HepG2 (cell line): ENCODE data around the gene FAM156A. TPM values are rescaled to one million over a fixed set of nuclear protein-coding genes. Genes with fewer than 3 reads are reported as not detected.
A peak's percentile ranks its signal among the peaks of the same experiment; 100 is the strongest.

Source experiments
- DR1 ChIP-seq: sonication (generic); formaldehyde crosslinking; IDR thresholded peaks from 2 replicates; pipeline ENCODE4 v1.8.0; 2021; ENCODE audit warnings: mild to moderate bottlenecking, missing genetic modification reagents, inconsistent platforms
- ERF ChIP-seq: IDR thresholded peaks from 2 replicates; pipeline ENCODE4 v1.6.1; 2018; ENCODE audit warnings: missing biosample characterization, missing genetic modification reagents
- FOXA1 ChIP-seq, 2 experiments: fragments of 450-650 bp in 1 of 2; sonication (generic) in 1 of 2; formaldehyde crosslinking in 1 of 2; IDR thresholded peaks; 2 replicates each; pipeline versions ENCODE4 v1.4.0 to v1.6.1; 2016 to 2020; ENCODE audit warnings: missing genetic modification reagents in 1 of 2
- HNRNPLL ChIP-seq: fragments of 200-400 bp; formaldehyde crosslinking; IDR thresholded peaks from 2 replicates; pipeline ENCODE4 v1.6.1; 2017; ENCODE audit warnings: mild to moderate bottlenecking, low read depth, low read length; ENCODE audit not compliant: poor library complexity, severe bottlenecking
- KLF15 ChIP-seq: sonication (generic); formaldehyde crosslinking; IDR thresholded peaks from 2 replicates; pipeline ENCODE4 v1.8.1; 2023; ENCODE audit warnings: borderline replicate concordance, mild to moderate bottlenecking, inconsistent platforms, missing genetic modification reagents, mixed read lengths
- KLF6 ChIP-seq: IDR thresholded peaks from 2 replicates; pipeline ENCODE4 v1.8.0; 2016; ENCODE audit warnings: missing biosample characterization, missing genetic modification reagents
- MED1 ChIP-seq: sonication (generic); formaldehyde crosslinking; IDR thresholded peaks from 2 replicates; pipeline ENCODE4 v1.4.0; 2020; ENCODE audit warnings: missing genetic modification reagents
- NR2F1 ChIP-seq, 2 experiments: fragments of 450-650 bp in 1 of 2; formaldehyde crosslinking in 1 of 2; IDR thresholded peaks; 2 replicates each; pipeline versions ENCODE4 v1.5.0 to v1.6.1; 2016 to 2020; ENCODE audit warnings: mild to moderate bottlenecking in 1 of 2, missing compliant biosample characterization in 1 of 2, missing genetic modification reagents in 1 of 2, moderate library complexity in 1 of 2
- SMYD3 ChIP-seq: sonication (generic); formaldehyde crosslinking; IDR thresholded peaks from 2 replicates; pipeline ENCODE4 v1.8.1; 2023; ENCODE audit warnings: mild to moderate bottlenecking, missing genetic modification reagents
- SNAI1 ChIP-seq: sonication (generic); formaldehyde crosslinking; IDR thresholded peaks from 2 replicates; pipeline ENCODE4 v1.5.0; 2020; ENCODE audit warnings: mild to moderate bottlenecking, missing genetic modification reagents, borderline replicate concordance
- SRY ChIP-seq: sonication (generic); formaldehyde crosslinking; IDR thresholded peaks from 2 replicates; pipeline ENCODE4 v1.8.0; 2022; ENCODE audit warnings: mild to moderate bottlenecking, missing genetic modification reagents
- SSRP1 ChIP-seq: IDR thresholded peaks from 2 replicates; pipeline ENCODE4 v1.6.1; 2016; ENCODE audit warnings: control low read depth
- TGIF2 ChIP-seq: IDR thresholded peaks from 2 replicates; pipeline ENCODE4 v1.6.1; 2016; ENCODE audit warnings: control low read depth, missing compliant biosample characterization
- THAP11 ChIP-seq: IDR thresholded peaks from 2 replicates; pipeline ENCODE4 v1.6.1; 2016; ENCODE audit warnings: missing biosample characterization, missing genetic modification reagents
- ZBTB42 ChIP-seq: sonication (generic); formaldehyde crosslinking; IDR thresholded peaks from 2 replicates; pipeline ENCODE4 v1.5.0; 2020; ENCODE audit warnings: mild to moderate bottlenecking, missing genetic modification reagents
- ZFX ChIP-seq: sonication (generic); formaldehyde crosslinking; IDR thresholded peaks from 2 replicates; pipeline ENCODE4 v1.4.0; 2020; ENCODE audit warnings: mild to moderate bottlenecking, low read depth, missing genetic modification reagents, moderate library complexity
- ZNF292 ChIP-seq: sonication (generic); formaldehyde crosslinking; IDR thresholded peaks from 2 replicates; pipeline ENCODE4 v1.8.1; 2022; ENCODE audit warnings: mild to moderate bottlenecking, low read depth, missing genetic modification reagents, borderline replicate concordance
- ZNF703 ChIP-seq: sonication (generic); formaldehyde crosslinking; IDR thresholded peaks from 2 replicates; pipeline ENCODE4 v1.5.1; 2020; ENCODE audit warnings: missing genetic modification reagents, mild to moderate bottlenecking, moderate library complexity, borderline replicate concordance
- polyA plus RNA-seq, 8 experiments: library from polyadenylated mRNA; depleted of rRNA in 3 of 8; stranded (reverse) in 7 of 8; unstranded in 1 of 8; fragments of >200 nt; fragmentation: Illumina TruSeq in 4 of 8; extraction: Trizol in 4 of 8; gene quantifications; 2 replicates each; pipeline versions ENCODE4 v1.2.1 to v1.2.3, GENCODE V29; 2011 to 2016; ENCODE audit warnings: low read depth in 4 of 8, missing spikeins in 1 of 8, mixed read lengths in 1 of 8; ENCODE audit not compliant: insufficient read depth in 1 of 8
- total RNA-seq, 5 experiments: library from RNA; depleted of rRNA; stranded (reverse); fragments of >200 nt; fragmentation: Illumina TruSeq; extraction: Trizol; gene quantifications; 2 replicates each; pipeline ENCODE4 v1.2.3, GENCODE V29; 2016; ENCODE audit warnings: low read depth in 1 of 5
- TF ChIP-seq, protein P1 (sequence below): sonication (generic); formaldehyde crosslinking; IDR thresholded peaks from 2 replicates; pipeline ENCODE4 v1.4.0; 2020; ENCODE audit warnings: missing genetic modification reagents, borderline replicate concordance
- TF ChIP-seq, protein P2 (sequence below): fragments of 450-650 bp; IDR thresholded peaks from 2 replicates; pipeline ENCODE4 v1.6.1; 2017; ENCODE audit warnings: mild to moderate bottlenecking
- TF ChIP-seq, protein P3 (sequence below): sonication (generic); formaldehyde crosslinking; conservative IDR thresholded peaks from 2 replicates; pipeline ENCODE4 v1.8.0; 2022; ENCODE audit warnings: mild to moderate bottlenecking, moderate library complexity, missing genetic modification reagents

The FAM156A gene
- total and polyA plus RNA-seq, 2 of the 13 experiments (the other 11 are each of a cell fraction or from before 2014, with no cell fraction given), result 15.4 to 53.8 TPM

DNA sequence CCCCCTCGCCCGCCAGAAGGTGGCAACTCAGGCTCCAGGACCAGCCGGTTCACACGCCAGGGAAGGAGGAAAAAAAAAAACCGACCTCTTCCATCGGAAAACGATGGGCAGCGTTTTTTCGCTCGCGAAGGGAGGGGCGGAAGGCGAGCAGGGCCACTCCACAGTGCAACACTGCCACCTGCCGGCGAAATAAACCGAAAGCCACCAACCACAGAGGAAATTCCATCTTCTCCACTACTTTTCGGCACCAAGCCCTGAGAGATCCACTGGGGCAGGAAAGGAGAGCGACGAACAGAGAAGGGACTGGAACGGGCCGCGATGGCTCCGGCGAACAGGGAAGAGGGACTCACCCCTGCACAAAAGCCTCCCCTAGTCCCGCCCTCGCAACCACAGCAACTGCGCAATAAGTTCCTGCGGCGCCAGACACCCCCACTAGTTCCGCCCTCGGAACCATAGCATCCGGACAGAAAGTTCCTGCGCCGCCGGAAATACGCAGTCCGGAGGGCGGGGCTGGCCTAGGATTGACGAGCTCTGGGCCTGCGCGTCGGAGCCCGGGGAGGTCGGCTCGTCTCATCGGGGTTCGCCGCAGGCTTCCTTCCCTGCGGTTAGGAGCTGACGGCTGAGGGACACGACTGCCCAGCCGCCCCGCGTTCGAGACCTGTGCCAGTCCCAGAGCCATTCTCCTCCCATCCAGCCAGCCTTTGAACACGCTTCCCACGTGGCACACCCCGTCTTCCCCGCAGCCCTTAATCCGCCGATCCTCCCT, 23.4 kb downstream of the FAM156A start (continued):
- TF ChIP-seq, protein P1, sequence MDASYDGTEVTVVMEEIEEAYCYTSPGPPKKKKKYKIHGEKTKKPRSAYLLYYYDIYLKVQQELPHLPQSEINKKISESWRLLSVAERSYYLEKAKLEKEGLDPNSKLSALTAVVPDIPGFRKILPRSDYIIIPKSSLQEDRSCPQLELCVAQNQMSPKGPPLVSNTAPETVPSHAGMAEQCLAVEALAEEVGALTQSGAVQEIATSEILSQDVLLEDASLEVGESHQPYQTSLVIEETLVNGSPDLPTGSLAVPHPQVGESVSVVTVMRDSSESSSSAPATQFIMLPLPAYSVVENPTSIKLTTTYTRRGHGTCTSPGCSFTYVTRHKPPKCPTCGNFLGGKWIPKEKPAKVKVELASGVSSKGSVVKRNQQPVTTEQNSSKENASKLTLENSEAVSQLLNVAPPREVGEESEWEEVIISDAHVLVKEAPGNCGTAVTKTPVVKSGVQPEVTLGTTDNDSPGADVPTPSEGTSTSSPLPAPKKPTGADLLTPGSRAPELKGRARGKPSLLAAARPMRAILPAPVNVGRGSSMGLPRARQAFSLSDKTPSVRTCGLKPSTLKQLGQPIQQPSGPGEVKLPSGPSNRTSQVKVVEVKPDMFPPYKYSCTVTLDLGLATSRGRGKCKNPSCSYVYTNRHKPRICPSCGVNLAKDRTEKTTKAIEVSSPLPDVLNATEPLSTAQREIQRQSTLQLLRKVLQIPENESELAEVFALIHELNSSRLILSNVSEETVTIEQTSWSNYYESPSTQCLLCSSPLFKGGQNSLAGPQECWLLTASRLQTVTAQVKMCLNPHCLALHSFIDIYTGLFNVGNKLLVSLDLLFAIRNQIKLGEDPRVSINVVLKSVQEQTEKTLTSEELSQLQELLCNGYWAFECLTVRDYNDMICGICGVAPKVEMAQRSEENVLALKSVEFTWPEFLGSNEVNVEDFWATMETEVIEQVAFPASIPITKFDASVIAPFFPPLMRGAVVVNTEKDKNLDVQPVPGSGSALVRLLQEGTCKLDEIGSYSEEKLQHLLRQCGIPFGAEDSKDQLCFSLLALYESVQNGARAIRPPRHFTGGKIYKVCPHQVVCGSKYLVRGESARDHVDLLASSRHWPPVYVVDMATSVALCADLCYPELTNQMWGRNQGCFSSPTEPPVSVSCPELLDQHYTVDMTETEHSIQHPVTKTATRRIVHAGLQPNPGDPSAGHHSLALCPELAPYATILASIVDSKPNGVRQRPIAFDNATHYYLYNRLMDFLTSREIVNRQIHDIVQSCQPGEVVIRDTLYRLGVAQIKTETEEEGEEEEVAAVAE (CRISPR knock-in tag), result no peak
- no peak for TF ChIP-seq ERF (CRISPR knock-in tag)
- 0 out of 2 replicates have a peak, but pooled peaks have one; percentile 25 for TF ChIP-seq ZNF292 (CRISPR knock-in tag)
- no peak for TF ChIP-seq KLF15 (CRISPR knock-in tag)
- TF ChIP-seq DR1 (CRISPR knock-in tag), result no peak
- TF ChIP-seq SNAI1, result no peak
- TF ChIP-seq, protein P2, sequence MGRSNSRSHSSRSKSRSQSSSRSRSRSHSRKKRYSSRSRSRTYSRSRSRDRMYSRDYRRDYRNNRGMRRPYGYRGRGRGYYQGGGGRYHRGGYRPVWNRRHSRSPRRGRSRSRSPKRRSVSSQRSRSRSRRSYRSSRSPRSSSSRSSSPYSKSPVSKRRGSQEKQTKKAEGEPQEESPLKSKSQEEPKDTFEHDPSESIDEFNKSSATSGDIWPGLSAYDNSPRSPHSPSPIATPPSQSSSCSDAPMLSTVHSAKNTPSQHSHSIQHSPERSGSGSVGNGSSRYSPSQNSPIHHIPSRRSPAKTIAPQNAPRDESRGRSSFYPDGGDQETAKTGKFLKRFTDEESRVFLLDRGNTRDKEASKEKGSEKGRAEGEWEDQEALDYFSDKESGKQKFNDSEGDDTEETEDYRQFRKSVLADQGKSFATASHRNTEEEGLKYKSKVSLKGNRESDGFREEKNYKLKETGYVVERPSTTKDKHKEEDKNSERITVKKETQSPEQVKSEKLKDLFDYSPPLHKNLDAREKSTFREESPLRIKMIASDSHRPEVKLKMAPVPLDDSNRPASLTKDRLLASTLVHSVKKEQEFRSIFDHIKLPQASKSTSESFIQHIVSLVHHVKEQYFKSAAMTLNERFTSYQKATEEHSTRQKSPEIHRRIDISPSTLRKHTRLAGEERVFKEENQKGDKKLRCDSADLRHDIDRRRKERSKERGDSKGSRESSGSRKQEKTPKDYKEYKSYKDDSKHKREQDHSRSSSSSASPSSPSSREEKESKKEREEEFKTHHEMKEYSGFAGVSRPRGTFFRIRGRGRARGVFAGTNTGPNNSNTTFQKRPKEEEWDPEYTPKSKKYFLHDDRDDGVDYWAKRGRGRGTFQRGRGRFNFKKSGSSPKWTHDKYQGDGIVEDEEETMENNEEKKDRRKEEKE, result no peak
- TF ChIP-seq NR2F1 (CRISPR knock-in tag; IDR thresholded peaks at IDR 0.05), result no peak
- no peak for TF ChIP-seq ZNF703 (CRISPR knock-in tag)
- TF ChIP-seq THAP11, result peak; percentile 70
- TF ChIP-seq HNRNPLL, result peak; percentile 93
- peak; percentile 47; the same call in 1 of the 2 replicates for TF ChIP-seq ZFX (CRISPR knock-in tag)
- TF ChIP-seq FOXA1 (IDR thresholded peaks at IDR 0.05), result no peak
- no peak for TF ChIP-seq FOXA1 (CRISPR knock-in tag; IDR thresholded peaks at IDR 0.05)
- TF ChIP-seq TGIF2, result 0 out of 2 replicates have a peak, but pooled peaks have one; percentile 31
- TF ChIP-seq SSRP1 (CRISPR knock-in tag), result peak; percentile 59; the same call in 1 of the 2 replicates
- TF ChIP-seq SRY, result no peak
- no peak for TF ChIP-seq KLF6
- TF ChIP-seq MED1 (CRISPR knock-in tag), result peak; percentile 69
- TF ChIP-seq, protein P3, sequence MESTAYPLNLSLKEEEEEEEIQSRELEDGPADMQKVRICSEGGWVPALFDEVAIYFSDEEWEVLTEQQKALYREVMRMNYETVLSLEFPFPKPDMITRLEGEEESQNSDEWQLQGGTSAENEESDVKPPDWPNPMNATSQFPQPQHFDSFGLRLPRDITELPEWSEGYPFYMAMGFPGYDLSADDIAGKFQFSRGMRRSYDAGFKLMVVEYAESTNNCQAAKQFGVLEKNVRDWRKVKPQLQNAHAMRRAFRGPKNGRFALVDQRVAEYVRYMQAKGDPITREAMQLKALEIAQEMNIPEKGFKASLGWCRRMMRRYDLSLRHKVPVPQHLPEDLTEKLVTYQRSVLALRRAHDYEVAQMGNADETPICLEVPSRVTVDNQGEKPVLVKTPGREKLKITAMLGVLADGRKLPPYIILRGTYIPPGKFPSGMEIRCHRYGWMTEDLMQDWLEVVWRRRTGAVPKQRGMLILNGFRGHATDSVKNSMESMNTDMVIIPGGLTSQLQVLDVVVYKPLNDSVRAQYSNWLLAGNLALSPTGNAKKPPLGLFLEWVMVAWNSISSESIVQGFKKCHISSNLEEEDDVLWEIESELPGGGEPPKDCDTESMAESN (CRISPR knock-in tag), result 0 out of 2 replicates have a peak, but pooled peaks have one; percentile 24
- no peak for TF ChIP-seq ZBTB42 (CRISPR knock-in tag)
- TF ChIP-seq SMYD3 (CRISPR knock-in tag), result 0 out of 2 replicates have a peak, but pooled peaks have one; percentile 18
